Prostate gland (tissue), 2 donors: ENCODE measurements around the gene LINC00632.
"Not testable (repeated sequence)": the region's sequence is repeated elsewhere in the genome, so short reads cannot be mapped to it uniquely, and the experiment has no call there.

Experiments
- POLR2A ChIP-seq: fragments of 450-650 bp; IDR thresholded peaks from one replicate; pipeline ENCODE4 v1.6.1; 2016; ENCODE audit warnings: antibody characterized with exemption, mild to moderate bottlenecking
- POLR2AphosphoS5 ChIP-seq: sonication (generic); formaldehyde crosslinking; IDR thresholded peaks from one replicate; pipeline ENCODE4 v1.6.1; 2017; ENCODE audit warnings: antibody characterized with exemption
- TF ChIP-seq, protein P1 (sequence below), 4 experiments: fragments of 200-600 bp in 2 of 4; fragments of 450-650 bp in 2 of 4; sonication (generic) in 2 of 4; IDR thresholded peaks; 1 replicate in 3 of 4; 2 replicates in 1 of 4; pipeline ENCODE4 v1.5.1; 2016 to 2019; ENCODE audit warnings: antibody characterized with exemption in 4 of 4, mild to moderate bottlenecking in 2 of 4, moderate library complexity in 2 of 4

DNA sequence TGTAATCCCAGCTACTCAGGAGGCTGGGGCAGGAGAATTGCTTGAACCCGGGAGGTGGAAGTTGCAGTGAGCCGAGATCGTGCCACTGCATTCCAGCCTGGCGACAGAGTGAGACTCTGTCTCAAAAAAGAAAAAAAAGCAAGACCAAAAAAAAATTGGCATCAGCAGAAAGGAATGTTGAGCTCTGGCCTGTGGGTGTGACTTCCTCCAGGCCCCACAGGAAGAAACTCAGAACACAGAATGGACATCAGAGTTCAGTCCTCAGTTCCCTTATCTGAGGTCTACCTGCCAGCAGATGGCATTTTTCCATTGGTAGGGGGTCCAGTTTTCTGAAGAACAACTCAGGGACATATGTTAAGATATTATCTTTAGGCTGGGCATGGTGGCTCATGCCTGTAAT is 18.0 kb upstream of the LINC00632 start:
- TF ChIP-seq, protein P1, sequence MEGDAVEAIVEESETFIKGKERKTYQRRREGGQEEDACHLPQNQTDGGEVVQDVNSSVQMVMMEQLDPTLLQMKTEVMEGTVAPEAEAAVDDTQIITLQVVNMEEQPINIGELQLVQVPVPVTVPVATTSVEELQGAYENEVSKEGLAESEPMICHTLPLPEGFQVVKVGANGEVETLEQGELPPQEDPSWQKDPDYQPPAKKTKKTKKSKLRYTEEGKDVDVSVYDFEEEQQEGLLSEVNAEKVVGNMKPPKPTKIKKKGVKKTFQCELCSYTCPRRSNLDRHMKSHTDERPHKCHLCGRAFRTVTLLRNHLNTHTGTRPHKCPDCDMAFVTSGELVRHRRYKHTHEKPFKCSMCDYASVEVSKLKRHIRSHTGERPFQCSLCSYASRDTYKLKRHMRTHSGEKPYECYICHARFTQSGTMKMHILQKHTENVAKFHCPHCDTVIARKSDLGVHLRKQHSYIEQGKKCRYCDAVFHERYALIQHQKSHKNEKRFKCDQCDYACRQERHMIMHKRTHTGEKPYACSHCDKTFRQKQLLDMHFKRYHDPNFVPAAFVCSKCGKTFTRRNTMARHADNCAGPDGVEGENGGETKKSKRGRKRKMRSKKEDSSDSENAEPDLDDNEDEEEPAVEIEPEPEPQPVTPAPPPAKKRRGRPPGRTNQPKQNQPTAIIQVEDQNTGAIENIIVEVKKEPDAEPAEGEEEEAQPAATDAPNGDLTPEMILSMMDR (IDR thresholded peaks at IDR 0.05) = not testable (repeated sequence)
- not testable (repeated sequence) for TF ChIP-seq POLR2AphosphoS5, POLR2A
